Measurements from ENCODE around the gene ERI3. TPM values are rescaled to one million over a fixed set of nuclear protein-coding genes. Genes with fewer than 3 reads are reported as not detected.

Gene ERI3
- total and polyA plus RNA-seq, 2 of the 13 experiments (the other 11 are each of a cell fraction or from before 2014, with no cell fraction given) = 35.6 to 35.9 TPM

- TF ChIP-seq, protein P1, sequence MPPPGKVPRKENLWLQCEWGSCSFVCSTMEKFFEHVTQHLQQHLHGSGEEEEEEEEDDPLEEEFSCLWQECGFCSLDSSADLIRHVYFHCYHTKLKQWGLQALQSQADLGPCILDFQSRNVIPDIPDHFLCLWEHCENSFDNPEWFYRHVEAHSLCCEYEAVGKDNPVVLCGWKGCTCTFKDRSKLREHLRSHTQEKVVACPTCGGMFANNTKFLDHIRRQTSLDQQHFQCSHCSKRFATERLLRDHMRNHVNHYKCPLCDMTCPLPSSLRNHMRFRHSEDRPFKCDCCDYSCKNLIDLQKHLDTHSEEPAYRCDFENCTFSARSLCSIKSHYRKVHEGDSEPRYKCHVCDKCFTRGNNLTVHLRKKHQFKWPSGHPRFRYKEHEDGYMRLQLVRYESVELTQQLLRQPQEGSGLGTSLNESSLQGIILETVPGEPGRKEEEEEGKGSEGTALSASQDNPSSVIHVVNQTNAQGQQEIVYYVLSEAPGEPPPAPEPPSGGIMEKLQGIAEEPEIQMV (CRISPR knock-in tag; IDR thresholded peaks at IDR 0.05; ENCODE audit: low read depth) = 0 out of 2 replicates have a peak, but pooled peaks have one; percentile 38
- peak; percentile 97 for TF ChIP-seq NFYC (CRISPR knock-in tag; IDR thresholded peaks at IDR 0.05)
- no peak for TF ChIP-seq ZNF780A (CRISPR knock-in tag; IDR thresholded peaks at IDR 0.05)
- TF ChIP-seq SRSF9 (IDR thresholded peaks at IDR 0.05; ENCODE audit: borderline replicate concordance, insufficient read depth, low read depth, low read length, poor library complexity, severe bottlenecking) = no peak
- 0 out of 2 replicates have a peak, but pooled peaks have one; percentile 39 for TF ChIP-seq ZNF704 (CRISPR knock-in tag; IDR thresholded peaks at IDR 0.05; ENCODE audit: borderline replicate concordance)
- no peak for TF ChIP-seq ZNF512B (CRISPR knock-in tag; IDR thresholded peaks at IDR 0.05; ENCODE audit: borderline replicate concordance)
- TF ChIP-seq FOXA1 (IDR thresholded peaks at IDR 0.05) = no peak
- TF ChIP-seq FOXA1 (CRISPR knock-in tag; IDR thresholded peaks at IDR 0.05) = peak; percentile 37; the same call in 1 of the 2 replicates
- TF ChIP-seq YEATS2 (CRISPR knock-in tag; IDR thresholded peaks at IDR 0.05; ENCODE audit: borderline replicate concordance) = 0 out of 2 replicates have a peak, but pooled peaks have one; percentile 40
- TF ChIP-seq, protein P2, sequence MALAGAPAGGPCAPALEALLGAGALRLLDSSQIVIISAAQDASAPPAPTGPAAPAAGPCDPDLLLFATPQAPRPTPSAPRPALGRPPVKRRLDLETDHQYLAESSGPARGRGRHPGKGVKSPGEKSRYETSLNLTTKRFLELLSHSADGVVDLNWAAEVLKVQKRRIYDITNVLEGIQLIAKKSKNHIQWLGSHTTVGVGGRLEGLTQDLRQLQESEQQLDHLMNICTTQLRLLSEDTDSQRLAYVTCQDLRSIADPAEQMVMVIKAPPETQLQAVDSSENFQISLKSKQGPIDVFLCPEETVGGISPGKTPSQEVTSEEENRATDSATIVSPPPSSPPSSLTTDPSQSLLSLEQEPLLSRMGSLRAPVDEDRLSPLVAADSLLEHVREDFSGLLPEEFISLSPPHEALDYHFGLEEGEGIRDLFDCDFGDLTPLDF (CRISPR knock-in tag; IDR thresholded peaks at IDR 0.05) = peak; percentile 79
- no peak for TF ChIP-seq MAZ (IDR thresholded peaks at IDR 0.05; ENCODE audit: borderline replicate concordance, low read depth, low read length)
- TF ChIP-seq MAZ (CRISPR knock-in tag; IDR thresholded peaks at IDR 0.05; ENCODE audit: low read depth) = peak; percentile 93
- peak; percentile 46 for TF ChIP-seq ASH2L (IDR thresholded peaks at IDR 0.05; ENCODE audit: insufficient read length, low read depth, low read length)
- TF ChIP-seq KDM2A (CRISPR knock-in tag; IDR thresholded peaks at IDR 0.05; ENCODE audit: borderline replicate concordance, low read depth) = peak; percentile 36; the same call in 1 of the 2 replicates
- TF ChIP-seq, protein P3, sequence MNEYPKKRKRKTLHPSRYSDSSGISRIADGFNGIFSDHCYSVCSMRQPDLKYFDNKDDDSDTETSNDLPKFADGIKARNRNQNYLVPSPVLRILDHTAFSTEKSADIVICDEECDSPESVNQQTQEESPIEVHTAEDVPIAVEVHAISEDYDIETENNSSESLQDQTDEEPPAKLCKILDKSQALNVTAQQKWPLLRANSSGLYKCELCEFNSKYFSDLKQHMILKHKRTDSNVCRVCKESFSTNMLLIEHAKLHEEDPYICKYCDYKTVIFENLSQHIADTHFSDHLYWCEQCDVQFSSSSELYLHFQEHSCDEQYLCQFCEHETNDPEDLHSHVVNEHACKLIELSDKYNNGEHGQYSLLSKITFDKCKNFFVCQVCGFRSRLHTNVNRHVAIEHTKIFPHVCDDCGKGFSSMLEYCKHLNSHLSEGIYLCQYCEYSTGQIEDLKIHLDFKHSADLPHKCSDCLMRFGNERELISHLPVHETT (CRISPR knock-in tag; conservative IDR thresholded peaks at IDR 0.05) = no peak
- no peak for TF ChIP-seq ZNF572 (CRISPR knock-in tag; IDR thresholded peaks at IDR 0.05)
- no peak for TF ChIP-seq ZNF180 (CRISPR knock-in tag; IDR thresholded peaks at IDR 0.05; ENCODE audit: borderline replicate concordance, low read depth)
These were observed at the start of gene ERI3 (continued) for GRCh38 chr1:44354840-44355581.
